A204.1 (cell line): ENCODE data around the gene SPDYE2.
"Not testable (repeated sequence)": the region's sequence is repeated elsewhere in the genome, so short reads cannot be mapped to it uniquely, and the experiment has no call there.

Source experiments
- FAIRE-seq: peaks from 2 replicates; lab custom pipeline; 2012; peaks lifted over from hg19 to GRCh38; lab: Jason Lieb, UNC

SPDYE2 gene

DNA sequence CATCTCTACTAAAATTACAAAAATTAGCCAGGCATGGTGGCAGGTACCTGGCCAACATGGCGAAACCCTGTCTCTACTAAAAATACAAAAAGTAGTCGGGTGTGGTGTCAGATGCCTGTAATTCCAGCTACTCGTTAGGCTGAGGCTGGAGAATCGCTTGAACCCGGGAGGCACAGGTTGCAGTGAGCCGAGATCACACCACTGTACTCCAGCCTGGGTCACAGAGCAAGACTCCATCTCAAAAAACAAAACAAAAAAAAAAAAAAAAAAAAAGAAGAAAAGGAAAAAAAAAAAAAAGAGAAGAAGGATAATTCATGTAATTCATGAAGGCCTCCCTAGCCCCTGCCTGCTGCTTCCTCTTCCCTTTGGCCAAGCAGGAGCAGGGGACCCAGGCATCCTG, 10.4 kb upstream of the SPDYE2 start:
- not testable (repeated sequence) for FAIRE-seq

DNA sequence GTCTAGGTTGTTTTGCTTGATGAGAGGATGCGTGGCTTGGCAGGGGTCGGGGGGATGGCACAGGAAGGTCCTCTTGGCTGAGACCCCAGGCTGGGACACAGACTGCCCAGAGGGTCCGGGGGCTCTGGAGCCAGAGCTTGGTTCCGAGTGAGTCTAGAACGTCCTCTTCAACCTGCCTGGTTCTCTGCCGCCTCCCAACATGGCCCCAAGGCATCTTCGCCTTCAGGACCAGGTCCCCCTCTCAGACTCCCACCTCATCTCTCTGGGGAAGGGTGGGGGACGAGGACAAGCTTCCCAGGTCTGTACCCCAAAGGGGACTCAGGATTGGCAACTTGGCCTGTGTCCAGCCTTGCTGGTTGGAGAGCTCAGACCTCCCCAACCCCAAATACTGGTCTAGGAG, 8.9 kb upstream of the SPDYE2 start:
- not testable (repeated sequence) for FAIRE-seq

DNA sequence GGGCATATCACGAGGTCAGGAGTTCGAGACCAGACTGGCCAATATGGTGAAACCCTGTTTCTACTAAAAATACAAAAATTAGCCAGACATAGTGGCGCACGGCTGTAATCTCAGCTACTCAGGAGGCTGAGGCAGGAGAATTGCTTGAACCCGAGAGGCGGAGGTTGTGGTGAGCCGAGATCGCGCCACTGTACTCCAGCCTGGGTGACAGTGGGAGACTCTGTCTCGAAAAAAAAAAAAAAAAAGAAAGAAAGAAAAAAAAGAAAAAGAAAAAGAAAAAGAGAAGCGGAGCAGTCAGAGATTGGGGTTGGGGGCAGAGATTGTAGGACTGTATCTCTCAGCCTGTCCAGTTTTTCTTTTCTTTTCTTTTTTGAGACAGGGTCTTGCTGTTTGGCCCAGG, 8.3 kb upstream of the SPDYE2 start:
- not testable (repeated sequence) for FAIRE-seq

DNA sequence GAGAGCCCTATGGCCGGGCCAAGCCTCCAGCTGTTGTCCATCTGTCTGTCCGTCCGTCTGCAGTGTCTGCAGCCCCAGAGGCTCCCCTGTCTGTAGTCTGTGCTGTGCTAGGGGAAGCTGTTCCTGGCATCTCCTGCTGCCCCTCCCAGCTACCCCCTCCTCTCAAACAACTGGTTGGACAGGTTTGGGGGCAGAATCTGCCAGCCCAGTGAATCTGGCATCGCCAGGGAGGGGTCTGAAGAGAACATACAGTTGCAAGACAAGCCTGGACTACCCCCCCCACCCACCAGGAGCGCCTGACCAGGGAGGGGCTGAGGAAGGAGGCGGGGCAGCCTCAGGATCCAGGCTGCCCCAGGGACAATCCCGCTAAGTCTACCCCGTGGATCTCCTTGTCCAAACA, 7.4 kb upstream of the SPDYE2 start, which contains the start of gene UPK3BL2:
UPK3BL2 (minus strand) TSS at position 101 of the 400 bp plus-strand sequence; CDS start at position 41, 60 bp downstream.
- not testable (repeated sequence) for FAIRE-seq

DNA sequence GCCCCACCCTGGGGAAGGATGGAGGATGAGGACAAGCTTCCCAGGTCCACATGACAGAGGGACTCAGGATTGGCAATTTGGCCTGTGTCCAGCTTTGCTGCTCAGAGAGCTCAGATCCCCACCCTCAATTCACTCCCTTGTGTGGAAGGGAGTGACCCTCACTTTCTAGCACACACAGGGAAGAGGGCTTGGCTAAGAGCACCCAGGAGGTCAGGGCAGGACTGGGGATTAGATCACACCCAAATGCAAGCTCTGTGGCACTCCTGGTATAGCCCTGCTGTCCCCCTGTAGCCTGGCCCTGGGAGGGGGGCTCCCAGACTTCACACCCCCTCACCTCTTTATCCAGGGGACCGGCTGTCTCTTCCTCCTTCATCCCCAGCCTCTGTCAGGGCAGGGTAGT, 6.7 kb upstream of the SPDYE2 start:
- not testable (repeated sequence) for FAIRE-seq

DNA sequence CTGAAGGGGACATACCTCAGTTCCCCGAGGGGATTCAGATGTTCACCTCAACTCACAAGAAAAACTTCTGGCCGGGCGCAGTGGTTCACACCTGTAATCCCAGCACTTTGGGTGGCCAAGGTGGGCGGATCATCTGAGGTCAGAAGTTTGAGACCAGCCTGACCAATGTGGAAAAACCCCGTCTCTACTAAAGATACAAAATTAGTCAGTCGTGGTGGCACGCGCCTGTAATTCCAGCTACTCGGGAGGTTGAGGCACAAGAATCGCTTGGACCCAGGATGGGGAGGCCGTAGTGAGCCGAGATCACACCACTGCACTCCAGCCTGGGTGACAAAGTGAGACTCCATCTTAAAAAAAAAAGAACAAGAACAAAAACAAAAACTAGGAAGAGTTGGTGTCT, 5.7 kb upstream of the SPDYE2 start:
- FAIRE-seq = not testable (repeated sequence)

DNA sequence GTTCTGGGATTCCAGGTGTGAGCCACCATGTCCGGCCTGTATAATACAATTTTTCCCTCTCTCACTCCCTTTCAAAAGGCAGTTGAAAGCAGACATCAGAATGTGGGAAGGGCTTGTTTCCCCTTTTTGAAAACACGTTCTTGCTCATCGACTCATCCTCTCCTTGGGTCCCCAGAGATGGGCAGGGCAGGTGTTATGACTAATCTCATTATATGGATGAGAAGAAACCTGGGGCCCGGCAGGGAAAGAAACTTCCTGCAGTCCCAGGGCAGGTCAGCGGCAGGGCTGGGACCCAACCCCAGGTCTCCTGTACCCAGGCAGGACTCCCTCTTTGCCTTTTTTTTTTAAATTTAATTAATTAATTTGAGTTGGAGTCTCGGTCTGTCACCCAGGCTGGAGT, 4.7 kb upstream of the SPDYE2 start:
- FAIRE-seq = not testable (repeated sequence)

DNA sequence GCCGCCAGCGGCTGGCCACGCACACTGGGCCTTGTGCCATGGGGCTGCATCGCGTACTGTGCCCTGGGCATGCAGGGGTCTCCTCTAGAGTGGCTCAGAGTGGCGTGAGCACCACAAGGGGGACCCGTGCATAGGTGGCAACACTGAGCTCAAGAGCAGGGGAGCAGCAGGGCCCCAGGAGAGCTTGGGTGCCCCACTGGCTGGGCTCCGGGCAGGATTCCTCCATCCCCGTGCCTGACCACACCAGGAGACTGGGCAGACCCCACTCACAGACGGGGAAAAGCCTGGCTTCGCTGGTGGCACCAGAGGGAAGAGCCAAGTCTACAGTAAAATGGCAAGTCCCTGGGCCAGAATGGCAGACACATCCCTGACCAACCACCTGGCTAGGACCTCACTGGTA, 17.6 kb downstream of the SPDYE2 start:
- not testable (repeated sequence) for FAIRE-seq

DNA sequence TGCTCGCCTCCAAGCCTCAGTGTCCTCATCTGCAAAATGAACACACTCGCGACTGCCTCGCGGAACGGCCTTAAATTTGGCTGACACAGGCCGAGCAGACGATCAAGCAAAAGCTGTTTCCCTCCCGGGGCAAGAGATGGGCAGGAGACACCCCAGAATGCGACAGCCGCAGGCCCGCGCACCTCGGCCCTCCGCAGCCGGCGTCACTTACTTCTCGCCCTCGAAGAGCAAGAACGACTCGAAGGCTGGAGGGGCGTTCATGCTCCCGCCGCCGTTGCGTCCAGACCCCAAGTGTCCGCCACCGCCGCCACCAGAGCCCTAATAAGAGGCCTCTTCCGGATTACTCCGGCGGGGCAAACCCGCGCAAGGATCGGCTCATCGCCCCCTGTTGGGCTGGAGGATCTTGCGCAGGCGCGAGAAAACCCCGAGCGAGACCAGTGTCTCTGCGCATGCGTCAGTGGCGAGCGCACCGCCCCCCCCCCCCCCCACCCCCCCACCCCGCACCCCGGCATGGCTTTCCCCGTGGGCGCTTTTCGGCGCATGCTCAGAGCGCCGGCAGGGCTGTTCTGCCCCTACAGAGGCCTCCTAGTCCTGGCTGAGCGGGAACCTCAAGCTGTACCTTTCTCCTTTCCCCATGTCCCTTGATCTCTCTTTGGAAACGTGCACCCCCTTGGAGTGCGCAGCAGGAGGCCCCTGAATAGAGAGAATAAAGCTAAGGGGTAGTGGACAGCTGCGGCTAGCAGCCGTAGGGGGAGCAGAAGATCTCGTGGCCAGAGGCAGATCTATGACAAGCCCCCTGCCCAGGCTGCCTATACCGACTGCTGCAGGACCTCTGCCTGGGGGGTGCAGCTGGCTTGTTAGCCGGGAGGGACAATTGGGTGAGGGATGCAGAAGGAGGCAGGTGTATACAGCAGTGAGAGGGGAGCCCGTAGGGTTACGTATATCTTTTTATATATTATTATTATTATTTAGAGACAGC, 21.5 kb downstream of the SPDYE2 start, which contains the start of gene POLR2J3:
POLR2J3 (minus strand) TSS at position 323 of the 979 bp plus-strand sequence; CDS start at position 261, 62 bp downstream.
- FAIRE-seq = not testable (repeated sequence)

DNA sequence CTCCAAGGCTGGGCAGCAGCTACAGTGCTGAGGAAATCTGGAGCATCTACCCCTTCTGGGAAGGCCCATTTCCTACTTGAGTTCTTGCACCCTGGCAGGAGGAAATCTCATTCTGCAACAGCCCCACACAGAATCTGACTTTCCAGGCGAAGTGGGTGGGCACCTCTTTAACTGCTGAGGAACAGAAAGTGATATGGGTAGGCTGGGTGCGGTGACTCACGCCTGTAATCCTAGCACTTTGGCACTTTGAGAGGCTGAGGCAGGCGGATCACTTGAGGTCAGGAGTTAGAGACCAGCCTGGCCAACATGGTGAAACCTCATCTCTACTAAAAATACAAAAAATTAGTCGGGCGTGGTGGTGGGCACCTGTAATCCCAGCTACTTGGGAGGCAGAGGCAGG, 23.6 kb downstream of the SPDYE2 start:
- FAIRE-seq = not testable (repeated sequence)

DNA sequence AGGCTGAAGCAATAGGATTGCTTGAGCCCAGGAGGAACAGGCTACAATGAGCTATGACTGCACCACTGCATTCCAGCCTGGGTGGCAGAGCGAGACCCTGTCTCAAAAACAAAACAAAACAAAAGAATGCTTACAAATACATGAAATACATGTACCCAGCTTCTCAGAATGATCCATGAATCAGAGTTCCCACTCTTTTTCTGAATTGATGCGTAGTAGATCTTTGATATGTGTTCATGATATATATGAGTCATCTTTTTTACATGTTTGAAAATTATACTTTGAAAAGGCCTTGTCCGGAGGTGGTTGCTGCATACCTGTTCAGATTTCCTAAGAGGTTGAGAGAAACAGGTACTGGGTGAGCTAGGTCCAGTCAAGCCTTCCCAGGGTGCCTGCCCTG, 25.3 kb downstream of the SPDYE2 start:
- FAIRE-seq = not testable (repeated sequence)

DNA sequence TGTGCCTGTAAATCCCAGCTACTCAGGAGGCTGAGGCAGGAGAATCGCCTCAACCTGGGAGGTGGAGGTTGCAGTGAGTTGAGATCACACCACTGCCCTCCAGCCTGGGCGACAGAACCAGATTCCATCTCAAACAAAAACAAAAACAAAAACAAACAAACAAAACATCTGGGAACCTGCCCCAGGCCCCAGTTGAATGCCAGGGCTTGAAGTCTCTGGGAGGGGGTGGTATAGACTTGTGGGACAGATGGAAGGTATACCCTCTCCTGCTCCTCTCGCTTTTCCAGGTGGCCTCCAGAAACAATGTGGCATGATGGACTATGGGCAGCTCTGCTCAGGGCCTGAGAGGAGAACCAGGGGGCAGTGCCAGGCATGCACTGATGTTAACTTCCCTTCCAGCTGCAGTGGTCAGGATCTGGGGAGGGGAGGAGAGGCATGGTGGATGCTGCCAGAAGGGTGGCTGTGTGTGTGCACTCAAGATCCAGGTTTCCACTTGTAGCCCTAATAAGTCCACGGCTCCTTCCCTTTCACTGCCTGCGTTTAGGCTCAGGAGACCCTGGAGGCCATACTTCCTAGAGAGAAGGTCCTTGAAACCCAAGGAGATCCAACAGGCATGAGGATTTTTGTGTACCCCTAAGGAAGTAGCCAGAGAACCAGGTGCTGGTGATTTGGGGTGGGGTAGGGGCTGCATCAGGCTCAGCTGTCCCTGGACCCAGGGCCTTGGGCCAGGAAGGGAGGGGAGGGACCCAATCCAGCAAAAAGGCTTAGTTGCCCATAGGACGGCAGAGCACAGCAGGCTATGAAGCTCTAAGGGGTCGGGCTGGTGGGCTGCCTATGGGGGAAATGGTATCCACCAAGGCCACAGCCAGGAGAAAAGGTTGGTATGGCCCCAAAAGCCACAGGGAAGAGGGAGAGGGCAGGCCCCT, 26.6 kb downstream of the SPDYE2 start:
- FAIRE-seq = not testable (repeated sequence)

DNA sequence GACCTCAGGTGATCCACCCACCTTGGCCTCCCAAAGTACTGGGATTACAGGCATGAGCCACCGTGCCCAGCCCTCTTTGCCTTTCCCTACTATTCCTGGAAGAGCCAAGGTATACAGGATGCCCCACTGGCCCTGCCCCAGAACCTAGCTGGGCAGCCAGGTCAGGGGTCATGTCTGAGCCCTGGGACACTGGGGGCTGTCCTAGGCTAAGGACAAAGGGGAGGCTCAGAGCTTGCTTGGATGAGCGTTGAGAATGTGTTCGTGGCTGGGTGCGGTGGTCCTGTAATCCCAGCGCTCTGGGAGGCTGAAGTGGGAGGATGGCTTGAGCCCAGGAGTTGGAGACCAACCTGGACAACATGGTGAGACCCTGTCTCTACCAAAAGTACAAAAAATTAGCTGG, 27.5 kb downstream of the SPDYE2 start:
- not testable (repeated sequence) for FAIRE-seq

DNA sequence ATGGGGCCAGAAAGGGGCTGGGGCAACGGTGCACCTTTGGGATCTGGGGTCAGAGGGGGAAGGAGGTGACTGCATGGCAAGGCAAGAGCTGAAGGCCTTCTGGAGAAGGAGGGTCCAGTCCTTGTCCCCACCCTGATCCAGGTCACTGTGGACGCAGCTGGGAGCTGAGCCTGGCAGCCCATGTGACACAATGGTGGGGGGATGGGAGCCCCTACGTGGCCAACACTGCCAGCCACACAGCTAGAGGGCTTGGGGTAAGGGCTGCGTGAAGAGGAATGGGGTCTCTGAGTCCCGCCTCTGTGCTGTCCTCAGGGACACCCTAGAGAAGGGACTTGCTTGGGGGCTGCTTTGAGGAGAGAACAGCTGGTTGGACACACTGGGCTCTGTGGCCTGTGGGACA, 30.7 kb downstream of the SPDYE2 start:
- FAIRE-seq = not testable (repeated sequence)

DNA sequence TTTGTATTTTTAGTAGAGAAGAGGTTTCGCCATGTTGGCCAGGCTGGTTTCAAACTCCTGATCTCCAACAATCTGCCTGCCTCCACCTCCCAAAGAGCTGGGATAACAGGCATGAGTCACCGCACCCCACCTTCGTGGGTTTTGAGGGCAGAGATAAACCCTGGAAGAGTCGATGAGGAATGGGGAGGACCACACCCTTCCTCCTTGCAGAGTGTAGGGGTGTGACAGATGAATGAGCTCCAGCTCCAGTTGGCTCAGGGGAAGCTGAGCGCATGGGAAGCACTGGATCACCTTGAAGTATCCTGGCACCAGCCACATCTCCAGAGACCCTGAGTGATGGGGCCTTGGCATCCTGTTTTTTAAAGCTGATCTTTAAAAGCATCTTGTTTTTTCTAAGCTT, 32.5 kb downstream of the SPDYE2 start:
- not testable (repeated sequence) for FAIRE-seq

DNA sequence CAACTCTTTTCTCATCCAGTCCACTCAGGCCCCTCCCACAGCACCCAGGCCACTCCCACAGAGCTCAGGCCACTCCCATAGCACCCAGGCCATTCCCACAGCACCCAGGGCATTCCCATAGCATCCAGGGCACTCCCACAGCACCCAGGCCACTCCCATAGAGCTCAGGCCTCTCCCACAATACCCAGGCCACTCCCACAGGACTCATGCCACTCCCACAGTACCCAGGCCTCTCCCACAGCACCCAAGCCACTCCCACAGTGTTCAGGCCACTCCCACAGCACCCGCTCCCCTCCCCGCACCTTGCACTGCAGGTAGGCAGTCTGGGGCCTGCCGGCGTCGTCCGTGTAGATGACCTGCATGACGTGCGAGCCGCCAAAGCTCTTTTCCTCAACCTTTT, 38.8 kb downstream of the SPDYE2 start:
- not testable (repeated sequence) for FAIRE-seq

DNA sequence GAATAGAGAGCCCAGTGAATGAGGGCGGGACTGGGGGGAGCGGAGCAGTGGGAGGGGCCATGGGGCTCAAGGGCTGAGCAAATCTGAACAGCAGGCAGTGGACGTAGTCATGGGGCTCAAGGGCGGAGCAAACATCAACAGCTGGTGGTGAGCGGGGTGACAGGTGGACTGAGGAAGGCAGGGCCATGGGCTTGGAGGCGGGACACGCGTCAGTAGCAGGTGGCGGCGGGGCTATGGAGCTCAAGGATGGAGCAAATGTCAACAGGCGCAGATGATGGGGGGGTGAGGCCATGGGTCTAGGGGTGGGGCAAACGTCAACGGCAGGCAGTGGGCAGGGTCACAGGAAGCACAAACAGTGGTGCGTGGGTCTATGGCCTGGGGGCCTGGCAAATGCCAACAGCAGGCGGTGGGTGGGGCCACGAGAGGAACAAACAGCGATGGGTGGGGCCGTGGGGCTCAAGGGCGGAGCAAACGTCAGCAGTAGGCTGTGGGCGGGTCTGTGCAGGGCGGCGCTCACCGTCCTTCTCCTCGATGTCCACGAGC, 41.5 kb downstream of the SPDYE2 start:
- not testable (repeated sequence) for FAIRE-seq

DNA sequence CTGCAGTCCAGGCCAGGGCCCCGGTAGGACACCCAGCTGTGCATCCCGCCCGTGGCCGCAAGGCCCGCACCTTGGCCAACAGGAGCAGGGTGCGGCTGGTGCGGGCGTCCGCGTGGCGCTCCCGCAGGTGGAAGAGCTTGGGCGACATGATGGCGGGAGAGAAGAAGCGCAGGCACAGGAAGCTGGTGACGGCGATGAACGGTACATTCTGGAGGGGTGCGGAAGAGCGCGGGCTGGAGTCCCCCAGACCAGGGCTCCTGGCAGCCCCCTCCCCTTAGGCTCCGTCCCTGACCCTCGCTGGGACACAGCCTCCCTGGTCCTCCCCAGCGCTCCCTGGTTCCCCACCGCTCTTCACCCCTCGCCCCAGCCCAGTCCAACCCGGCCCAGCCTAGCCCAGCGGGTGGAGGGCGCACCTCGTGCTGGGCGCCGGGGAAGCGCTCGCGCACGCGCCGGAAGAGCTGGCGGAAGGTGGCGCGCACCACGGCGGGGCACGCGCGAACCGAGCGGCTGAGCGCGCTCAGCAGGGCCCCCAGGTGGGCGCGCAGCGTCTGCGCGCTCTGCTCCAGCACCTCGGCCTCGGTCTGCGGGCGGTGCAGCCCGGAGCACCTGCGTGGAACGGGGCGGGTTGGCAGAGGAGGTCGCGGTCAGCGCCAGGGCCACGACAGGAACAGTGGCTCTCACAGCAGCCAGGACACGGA, 42.8 kb downstream of the SPDYE2 start:
- FAIRE-seq = not testable (repeated sequence)

DNA sequence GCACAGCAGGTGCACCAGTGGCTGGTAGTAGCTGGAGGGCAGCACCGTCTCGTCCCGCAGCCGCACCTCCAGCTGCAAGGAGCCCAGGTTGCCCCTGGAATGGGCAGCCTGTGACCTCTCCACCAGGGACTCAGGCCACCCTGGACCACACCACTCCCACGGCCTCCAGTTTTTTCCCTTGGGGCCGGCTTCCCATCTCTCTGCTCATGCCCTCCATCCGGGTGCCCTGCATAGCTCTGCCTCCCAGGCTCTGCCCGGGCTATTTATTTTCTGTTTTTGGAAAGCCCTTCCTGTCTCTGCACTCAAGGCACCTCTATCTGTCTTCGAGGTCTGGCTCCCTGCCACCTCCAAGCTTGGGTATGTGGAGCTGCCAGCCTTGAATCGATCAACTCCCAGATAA, 45.0 kb downstream of the SPDYE2 start:
- not testable (repeated sequence) for FAIRE-seq

DNA sequence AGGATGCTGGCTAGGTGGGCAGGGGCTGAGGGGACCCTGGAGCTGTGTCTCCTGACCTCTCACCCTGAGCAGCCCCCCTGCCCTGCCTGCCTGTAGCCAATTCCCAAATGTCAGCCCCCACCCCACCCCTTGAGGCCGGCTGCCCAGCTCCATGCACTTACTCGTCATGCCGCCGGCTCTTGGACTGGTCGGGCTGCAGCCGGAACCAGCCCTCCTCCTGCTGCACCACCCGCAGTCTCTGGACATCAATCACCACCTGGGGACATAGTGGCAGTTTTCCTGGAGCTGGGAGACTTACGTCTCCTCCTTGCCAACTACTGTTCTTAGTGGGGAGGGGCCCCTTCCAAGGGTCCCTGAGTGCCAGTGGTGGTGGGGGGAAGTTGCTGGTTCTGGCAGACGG, 48.7 kb downstream of the SPDYE2 start:
- not testable (repeated sequence) for FAIRE-seq

DNA sequence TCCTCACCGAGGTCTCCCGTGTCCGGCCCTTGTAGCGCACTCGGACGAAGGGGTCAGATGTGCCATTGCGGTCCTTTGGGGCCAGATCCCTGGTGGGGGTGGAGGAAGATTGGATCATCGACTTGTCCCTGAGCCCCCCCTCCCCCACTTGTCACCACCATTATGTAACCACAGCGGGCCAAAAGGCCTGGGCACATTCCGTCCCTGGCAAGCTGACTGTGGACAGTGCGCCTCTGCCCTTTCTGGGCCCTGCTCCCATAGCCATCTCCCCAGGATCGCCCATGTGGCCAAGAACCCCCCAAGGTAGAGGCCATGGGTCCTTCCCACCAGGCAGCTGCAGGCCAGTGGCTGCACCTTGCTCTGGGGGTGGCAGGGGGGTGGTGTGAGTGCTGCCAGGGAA, 51.3 kb downstream of the SPDYE2 start:
- not testable (repeated sequence) for FAIRE-seq
